Glutamatergic neuron (in vitro differentiated cells): ENCODE measurements around the gene TCTN1. TPM values are rescaled to one million over a fixed set of nuclear protein-coding genes. Genes with fewer than 3 reads are reported as not detected.

Experiments
- DNase-seq: peaks from one replicate; pipeline ENCODE4 v3.0.0; 2022
- H3K27ac Mint-ChIP-seq: one replicate; pipeline ENCODE4 v1.8.0; 2020; ENCODE audit warnings: mild to moderate bottlenecking, mixed read lengths, inconsistent platforms; ENCODE audit not compliant: unreplicated experiment
- H3K27me3 Mint-ChIP-seq: one replicate; pipeline ENCODE4 v1.8.0; 2020; ENCODE audit warnings: mild to moderate bottlenecking, moderate library complexity, mixed read lengths, inconsistent platforms; ENCODE audit not compliant: unreplicated experiment
- H3K36me3 Mint-ChIP-seq: one replicate; pipeline ENCODE4 v1.8.0; 2020; ENCODE audit warnings: mild to moderate bottlenecking, mixed read lengths, inconsistent platforms; ENCODE audit not compliant: unreplicated experiment
- H3K4me1 Mint-ChIP-seq: one replicate; pipeline ENCODE4 v1.8.0; 2020; ENCODE audit warnings: mild to moderate bottlenecking, low read depth, mixed read lengths, inconsistent platforms; ENCODE audit not compliant: unreplicated experiment
- H3K4me3 Mint-ChIP-seq: one replicate; pipeline ENCODE4 v1.8.0; 2020; ENCODE audit warnings: mild to moderate bottlenecking, mixed read lengths, inconsistent platforms; ENCODE audit not compliant: unreplicated experiment
- H3K9me3 Mint-ChIP-seq: one replicate; pipeline ENCODE4 v1.8.0; 2020; ENCODE audit warnings: mild to moderate bottlenecking, moderate library complexity, mixed read lengths, inconsistent platforms; ENCODE audit not compliant: unreplicated experiment
- CTCF ChIP-seq: fragments of 200-600 bp; sonication (generic); IDR thresholded peaks from one replicate; pipeline ENCODE4 v1.5.0; 2021; ENCODE audit not compliant: partially characterized antibody, unreplicated experiment
- total RNA-seq: library from RNA; stranded (reverse); fragmentation: NEBNext Ultra II Directional; extraction: Animal tissue kit (Norgen Biotek cat#: 25700); gene quantifications from one replicate; pipeline ENCODE4 v1.2.1, GENCODE V29; 2021; ENCODE audit not compliant: unreplicated experiment

Gene TCTN1
- total RNA-seq, 1 donor from 2014 or later, result 21.8 TPM

GRCh38 chr12:110635055-110635454, 21.1 kb downstream of the TCTN1 start:
- no peak for DNase-seq
- Mint-ChIP-seq H3K27ac (no peak overlapping the region), H3K9me3 (no peaks in the 10 kb centered on the region), H3K36me3 (no peaks in the 10 kb centered on the region), H3K4me1 (no peaks in the 10 kb centered on the region), H3K4me3 (no peak overlapping the region), H3K27me3 (no peaks in the 10 kb centered on the region)
- TF ChIP-seq CTCF, result no peak

- H3K27ac Mint-ChIP-seq, result no peak overlapping the region
- H3K4me1 Mint-ChIP-seq, result peaks cover 10% of the 10 kb centered on the region
- H3K36me3 Mint-ChIP-seq, result no peaks in the 10 kb centered on the region
- H3K4me3 Mint-ChIP-seq, result no peak overlapping the region
- TF ChIP-seq CTCF, result no peak
- no peaks in the 10 kb centered on the region for H3K27me3 Mint-ChIP-seq
- H3K9me3 Mint-ChIP-seq, result no peaks in the 10 kb centered on the region
- no peak for DNase-seq
These were observed 22.6 kb downstream of the TCTN1 start for GRCh38 chr12:110636516-110636915.

GRCh38 chr12:110637869-110638441, 24.0 kb downstream of the TCTN1 start:
- no peaks in the 10 kb centered on the region for H3K9me3 Mint-ChIP-seq
- TF ChIP-seq CTCF, result no peak
- peaks cover 13% of the 10 kb centered on the region for H3K4me1 Mint-ChIP-seq
- no peak overlapping the region for H3K4me3 Mint-ChIP-seq
- H3K27ac Mint-ChIP-seq, result no peak overlapping the region
- no peak for DNase-seq
- no peaks in the 10 kb centered on the region for H3K27me3 Mint-ChIP-seq
- no peaks in the 10 kb centered on the region for H3K36me3 Mint-ChIP-seq

GRCh38 chr12:110638796-110639195, 24.9 kb downstream of the TCTN1 start:
- TF ChIP-seq CTCF, result no peak
- no peaks in the 10 kb centered on the region for H3K36me3 Mint-ChIP-seq
- H3K27ac Mint-ChIP-seq, result no peak overlapping the region
- no peaks in the 10 kb centered on the region for H3K9me3 Mint-ChIP-seq
- H3K4me3 Mint-ChIP-seq, result no peak overlapping the region
- no peaks in the 10 kb centered on the region for H3K27me3 Mint-ChIP-seq
- DNase-seq, result no peak
- peaks cover 13% of the 10 kb centered on the region for H3K4me1 Mint-ChIP-seq

- peaks cover 13% of the 10 kb centered on the region for H3K4me1 Mint-ChIP-seq
- H3K9me3 Mint-ChIP-seq, result no peaks in the 10 kb centered on the region
- no peak for DNase-seq
- H3K4me3 Mint-ChIP-seq, result no peak overlapping the region
- peaks cover 2% of the 10 kb centered on the region for H3K27me3 Mint-ChIP-seq
- H3K27ac Mint-ChIP-seq, result no peak overlapping the region
- no peaks in the 10 kb centered on the region for H3K36me3 Mint-ChIP-seq
- TF ChIP-seq CTCF, result no peak
These were observed 25.6 kb downstream of the TCTN1 start for GRCh38 chr12:110639336-110640141.
